Measurements from ENCODE around the gene IL26.

GRCh38 chr12:68200854-68201253 lies 24.8 kb downstream of the IL26 start:
- no peak for TF ChIP-seq EZH2phosphoT487 (IDR thresholded peaks at IDR 0.05; ENCODE audit: borderline replicate concordance, low read length)
- no peak for TF ChIP-seq CTCF (IDR thresholded peaks at IDR 0.05; ENCODE audit: low read depth, low read length, poor library complexity, severe bottlenecking)
